ENCODE measurements around the gene MAP3K20. TPM values are rescaled to one million over a fixed set of nuclear protein-coding genes. Genes with fewer than 3 reads are reported as not detected.

The MAP3K20 gene
- total RNA-seq, 4 donors from 2014 or later: 24.7 to 40.2 (median 33.8) TPM

DNA sequence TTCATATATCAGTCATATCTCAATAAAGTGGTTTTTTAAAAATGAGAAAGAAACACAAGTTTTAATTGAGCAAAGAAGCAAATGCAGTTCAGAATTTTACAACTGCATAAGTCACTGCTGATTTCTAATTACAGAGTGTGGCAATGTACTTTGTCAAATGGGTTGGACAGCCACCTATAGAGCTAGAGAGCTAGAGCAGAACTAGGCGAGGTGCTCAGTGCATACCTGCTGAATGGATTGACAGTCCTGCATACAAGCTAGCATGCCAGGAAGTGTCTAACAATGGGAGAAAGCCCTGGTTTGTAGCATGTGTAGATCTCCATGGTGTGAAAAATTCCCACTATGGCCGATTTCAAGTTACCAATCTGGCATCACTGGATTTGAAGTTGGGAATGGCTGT, 172.7 kb downstream of the MAP3K20 start:
- DNase-seq: no peak
- TF ChIP-seq POLR2AphosphoS5 (IDR thresholded peaks at IDR 0.05): no peak
- TF ChIP-seq CTCF (IDR thresholded peaks at IDR 0.05): no peak
- TF ChIP-seq POLR2A (IDR thresholded peaks at IDR 0.05): no peak
- no peak for TF ChIP-seq EP300 (IDR thresholded peaks at IDR 0.05; ENCODE audit: low read depth)
- H3K27ac ChIP-seq: no peak overlapping the region
- H3K27me3 ChIP-seq: no peaks in the 10 kb centered on the region
- in situ Hi-C loops (cut with MboI; ENCODE audit: low pct_ligation_motif_present in 1 of 4, low pct_unique_long_range_greater_than_20kb in 1 of 4, low sequenced_read_pairs in 3 of 4) (no loop called here), intact Hi-C loops (cut with DNase I; ENCODE audit: low total_unique reads) (no loop called here)
- H3K9me3 ChIP-seq: no peaks in the 10 kb centered on the region
- no peaks in the 10 kb centered on the region for H3K4me1 ChIP-seq
- no peaks in the 10 kb centered on the region for H3K36me3 ChIP-seq
- 80 to 95% methylated on average over 1 to 2 of the region's 2 CpGs for WGBS, 2 donors (ENCODE audit: low coverage in 1 of 2)
- no peak overlapping the region for H3K4me3 ChIP-seq

- no peaks in the 10 kb centered on the region for H3K9me3 ChIP-seq
- in situ Hi-C loops (cut with MboI; ENCODE audit: low pct_ligation_motif_present in 1 of 4, low pct_unique_long_range_greater_than_20kb in 1 of 4, low sequenced_read_pairs in 3 of 4): no loop called here
- TF ChIP-seq EP300 (IDR thresholded peaks at IDR 0.05; ENCODE audit: low read depth) (no peak), POLR2A (IDR thresholded peaks at IDR 0.05) (no peak), CTCF (IDR thresholded peaks at IDR 0.05) (no peak), POLR2AphosphoS5 (IDR thresholded peaks at IDR 0.05) (no peak)
These were observed 174.3 kb downstream of the MAP3K20 start for GRCh38 chr2:173249661-173250641.

DNA sequence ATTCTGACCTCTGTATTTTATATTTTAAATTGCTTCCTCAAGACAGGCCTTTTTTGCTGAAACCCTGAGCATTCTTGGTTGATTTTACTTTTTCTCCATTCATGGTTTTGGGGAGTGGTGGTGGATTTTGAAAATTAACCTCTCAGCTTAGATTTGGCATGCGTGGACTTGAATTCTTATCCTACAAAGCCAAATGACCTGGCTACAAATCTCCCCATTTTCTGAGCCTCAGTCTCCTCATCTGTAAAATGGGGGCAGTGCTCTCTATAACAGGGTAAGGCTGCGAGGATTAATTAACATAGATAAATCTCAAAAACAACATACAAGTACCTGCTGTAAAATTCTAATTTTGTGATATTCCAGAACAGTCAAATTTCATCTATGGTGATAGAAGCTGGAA, 175.6 kb downstream of the MAP3K20 start:
- DNase-seq: no peak
- Histone ChIP-seq H3K9me3 (no peaks in the 10 kb centered on the region), H3K4me3 (no peak overlapping the region), H3K4me1 (no peaks in the 10 kb centered on the region), H3K27me3 (no peaks in the 10 kb centered on the region), H3K27ac (no peak overlapping the region), H3K36me3 (no peaks in the 10 kb centered on the region)
- intact Hi-C loops (cut with DNase I; ENCODE audit: low total_unique reads): no loop called here
- WGBS, 2 donors (ENCODE audit: low coverage in 1 of 2): 95 to 96% methylated on average over 2 of the region's 2 CpGs
- TF ChIP-seq EP300 (IDR thresholded peaks at IDR 0.05; ENCODE audit: low read depth): no peak
- no peak for TF ChIP-seq POLR2A (IDR thresholded peaks at IDR 0.05)
- TF ChIP-seq CTCF (IDR thresholded peaks at IDR 0.05): no peak
- no peak for TF ChIP-seq POLR2AphosphoS5 (IDR thresholded peaks at IDR 0.05)
- in situ Hi-C loops (cut with MboI; ENCODE audit: low pct_ligation_motif_present in 1 of 4, low pct_unique_long_range_greater_than_20kb in 1 of 4, low sequenced_read_pairs in 3 of 4): no loop called here

More at GRCh38 chr2:173249661-173250641, 174.3 kb downstream of the MAP3K20 start:
- Histone ChIP-seq H3K27ac (no peak overlapping the region), H3K4me1 (no peaks in the 10 kb centered on the region), H3K36me3 (no peaks in the 10 kb centered on the region), H3K4me3 (no peak overlapping the region), H3K27me3 (no peaks in the 10 kb centered on the region)
- DNase-seq: no peak
- intact Hi-C loops (cut with DNase I; ENCODE audit: low total_unique reads): no loop called here
- 51 to 58% methylated on average over 6 to 8 of the region's 8 CpGs for WGBS, 2 donors (ENCODE audit: low coverage in 1 of 2)

GRCh38 chr2:173252581-173252980, 176.9 kb downstream of the MAP3K20 start:
- Histone ChIP-seq H3K36me3 (no peaks in the 10 kb centered on the region), H3K4me1 (no peaks in the 10 kb centered on the region), H3K27ac (no peak overlapping the region), H3K4me3 (no peak overlapping the region), H3K9me3 (no peaks in the 10 kb centered on the region), H3K27me3 (no peaks in the 10 kb centered on the region)
- in situ Hi-C loops (cut with MboI; ENCODE audit: low pct_ligation_motif_present in 1 of 4, low pct_unique_long_range_greater_than_20kb in 1 of 4, low sequenced_read_pairs in 3 of 4): no loop called here
- 87 to 92% methylated on average over 5 of the region's 5 CpGs for whole genome bisulfite sequencing, 2 donors (ENCODE audit: low coverage in 1 of 2)
- TF ChIP-seq EP300 (IDR thresholded peaks at IDR 0.05; ENCODE audit: low read depth) (no peak), CTCF (IDR thresholded peaks at IDR 0.05) (no peak), POLR2AphosphoS5 (IDR thresholded peaks at IDR 0.05) (no peak), POLR2A (IDR thresholded peaks at IDR 0.05) (no peak)
- no peak for DNase-seq
- intact Hi-C loops (cut with DNase I; ENCODE audit: low total_unique reads): no loop called here

All from transverse colon (tissue), 4 donors.